IMR-90 (cell line): ENCODE data around the gene RALGPS2.

Experiments used
- CHD1 ChIP-seq: IDR thresholded peaks from 2 replicates; pipeline ENCODE4 v1.6.1; 2012; ENCODE audit warnings: low read depth, low read length, improper control_type of control experiment
- TF ChIP-seq, protein P1 (sequence below): conservative IDR thresholded peaks from 2 replicates; pipeline ENCODE4 v1.5.1; 2012; ENCODE audit warnings: mild to moderate bottlenecking, low read depth, low read length, improper control_type of control experiment

DNA sequence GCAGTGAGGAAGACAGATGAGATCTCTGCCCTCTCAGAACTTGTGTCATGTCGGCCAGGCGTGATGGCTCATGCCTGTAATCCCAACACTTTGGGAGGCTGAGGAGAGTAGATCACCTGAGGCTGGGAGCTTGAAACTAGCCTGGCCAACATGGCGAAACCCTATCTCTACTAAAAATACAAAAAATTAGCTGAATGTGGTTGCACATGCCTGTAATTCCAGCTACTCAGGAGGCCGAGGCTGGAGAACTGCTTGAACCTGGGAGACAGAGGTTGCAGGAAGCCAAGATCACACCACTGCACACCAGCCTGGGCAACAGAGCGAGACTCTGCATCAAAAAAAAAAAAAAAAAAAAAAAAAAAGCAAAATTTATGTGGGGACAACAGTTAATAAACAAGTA lies 40.9 kb upstream of the RALGPS2 start:
- TF ChIP-seq, protein P1, sequence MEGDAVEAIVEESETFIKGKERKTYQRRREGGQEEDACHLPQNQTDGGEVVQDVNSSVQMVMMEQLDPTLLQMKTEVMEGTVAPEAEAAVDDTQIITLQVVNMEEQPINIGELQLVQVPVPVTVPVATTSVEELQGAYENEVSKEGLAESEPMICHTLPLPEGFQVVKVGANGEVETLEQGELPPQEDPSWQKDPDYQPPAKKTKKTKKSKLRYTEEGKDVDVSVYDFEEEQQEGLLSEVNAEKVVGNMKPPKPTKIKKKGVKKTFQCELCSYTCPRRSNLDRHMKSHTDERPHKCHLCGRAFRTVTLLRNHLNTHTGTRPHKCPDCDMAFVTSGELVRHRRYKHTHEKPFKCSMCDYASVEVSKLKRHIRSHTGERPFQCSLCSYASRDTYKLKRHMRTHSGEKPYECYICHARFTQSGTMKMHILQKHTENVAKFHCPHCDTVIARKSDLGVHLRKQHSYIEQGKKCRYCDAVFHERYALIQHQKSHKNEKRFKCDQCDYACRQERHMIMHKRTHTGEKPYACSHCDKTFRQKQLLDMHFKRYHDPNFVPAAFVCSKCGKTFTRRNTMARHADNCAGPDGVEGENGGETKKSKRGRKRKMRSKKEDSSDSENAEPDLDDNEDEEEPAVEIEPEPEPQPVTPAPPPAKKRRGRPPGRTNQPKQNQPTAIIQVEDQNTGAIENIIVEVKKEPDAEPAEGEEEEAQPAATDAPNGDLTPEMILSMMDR, result no peak
- TF ChIP-seq CHD1, result no peak
